ENCODE data around the gene INSIG1. TPM values are rescaled to one million over a fixed set of nuclear protein-coding genes. Genes with fewer than 3 reads are reported as not detected.
A peak's percentile ranks its signal among the peaks of the same experiment; 100 is the strongest.

Gene INSIG1
- total RNA-seq, 2 donors from 2014 or later, result 73.3 to 148 TPM

GRCh38 chr7:155280446-155281397, 17.0 kb upstream of the INSIG1 start:
- intact Hi-C loops (cut with DNase I, micrococcal nuclease), result no loop called here
- ATAC-seq (no peak), DNase-seq (peak in 1 of 2 donors; percentile 7)

GRCh38 chr7:155281398-155281969, 16.2 kb upstream of the INSIG1 start:
- ATAC-seq (no peak), DNase-seq (peak in 1 of 2 donors; percentile 18)
- intact Hi-C loops (cut with DNase I, micrococcal nuclease), result no loop called here

GRCh38 chr7:155282671-155283070, 15.0 kb upstream of the INSIG1 start:
- ATAC-seq (no peak), DNase-seq (peak in 1 of 2 donors; percentile 48)
- intact Hi-C loops (cut with DNase I, micrococcal nuclease), result no loop called here

GRCh38 chr7:155283565-155284194, 14.0 kb upstream of the INSIG1 start:
- ATAC-seq, result no peak
- DNase-seq, result no peak
- intact Hi-C loops (cut with DNase I, micrococcal nuclease), result no loop called here

GRCh38 chr7:155284496-155285274, 13.0 kb upstream of the INSIG1 start:
- DNase-seq, result no peak
- no peak for ATAC-seq
- intact Hi-C loops (cut with DNase I, micrococcal nuclease), result no loop called here

GRCh38 chr7:155285423-155285822, 12.3 kb upstream of the INSIG1 start:
- no peak for ATAC-seq
- DNase-seq, result no peak
- intact Hi-C loops (cut with DNase I, micrococcal nuclease), result no loop called here

GRCh38 chr7:155285833-155286232, 11.8 kb upstream of the INSIG1 start:
- no peak for DNase-seq
- intact Hi-C loops (cut with DNase I, micrococcal nuclease), result no loop called here
- ATAC-seq, result no peak

GRCh38 chr7:155286686-155287085, 11.0 kb upstream of the INSIG1 start:
- no peak for DNase-seq
- intact Hi-C loops (cut with DNase I, micrococcal nuclease), result no loop called here
- no peak for ATAC-seq

GRCh38 chr7:155287284-155287935, 10.3 kb upstream of the INSIG1 start:
- ATAC-seq (no peak), DNase-seq (no peak)
- intact Hi-C loops (cut with DNase I, micrococcal nuclease), result no loop called here

GRCh38 chr7:155288055-155288454, 9.6 kb upstream of the INSIG1 start:
- ATAC-seq (no peak), DNase-seq (no peak)
- intact Hi-C loops (cut with DNase I, micrococcal nuclease), result no loop called here

- DNase-seq, result no peak
- no peak for ATAC-seq
- intact Hi-C loops (cut with DNase I, micrococcal nuclease), result no loop called here
Observed at GRCh38 chr7:155289107-155289506, 8.6 kb upstream of the INSIG1 start.

- intact Hi-C loops (cut with DNase I, micrococcal nuclease), result loop anchor here in 1 of 2 donors (10.0 kb wide), 1 partner anchor 95 kb away; no protein-coding TSS in a partner anchor
- no peak for ATAC-seq
- no peak for DNase-seq
Observed at GRCh38 chr7:155289949-155290501, 7.7 kb upstream of the INSIG1 start.

GRCh38 chr7:155291045-155291530, 6.6 kb upstream of the INSIG1 start:
- intact Hi-C loops (cut with DNase I, micrococcal nuclease), result loop anchor here in 1 of 2 donors (10.0 kb wide), 1 partner anchor 96 kb away; no protein-coding TSS in a partner anchor
- ATAC-seq (peak; percentile 93), DNase-seq (peak in 1 of 2 donors; percentile 64)

- ATAC-seq (no peak), DNase-seq (no peak)
- intact Hi-C loops (cut with DNase I, micrococcal nuclease), result loop anchor here in 1 of 2 donors (10.0 kb wide), 1 partner anchor 97 kb away; no protein-coding TSS in a partner anchor
Observed at GRCh38 chr7:155291729-155292128, 5.9 kb upstream of the INSIG1 start.

GRCh38 chr7:155292680-155293226, 4.9 kb upstream of the INSIG1 start:
- intact Hi-C loops (cut with DNase I, micrococcal nuclease), result loop anchor here in 1 of 2 donors (10.0 kb wide), 1 partner anchor 98 kb away; no protein-coding TSS in a partner anchor
- ATAC-seq, result no peak
- DNase-seq, result no peak

- DNase-seq (no peak), ATAC-seq (no peak)
- intact Hi-C loops (cut with DNase I, micrococcal nuclease), result loop anchor here in 1 of 2 donors (10.0 kb wide), 1 partner anchor 99 kb away; no protein-coding TSS in a partner anchor
Observed at GRCh38 chr7:155293721-155294510, 3.8 kb upstream of the INSIG1 start.

GRCh38 chr7:155294511-155294778, 3.2 kb upstream of the INSIG1 start:
- ATAC-seq, result no peak
- intact Hi-C loops (cut with DNase I, micrococcal nuclease), result loop anchor here in 1 of 2 donors (10.0 kb wide), 1 partner anchor 100 kb away; no protein-coding TSS in a partner anchor
- no peak for DNase-seq

Measured in left colon (tissue), 2 donors.